Peyer's patch (tissue), 4 donors: ENCODE results near the gene ANKHD1. TPM values are rescaled to one million over a fixed set of nuclear protein-coding genes. Genes with fewer than 3 reads are reported as not detected.

Source experiments
- DNase-seq, 3 donors: peaks; one replicate each; pipeline ENCODE4 v3.0.0-alpha.2; 2017 to 2019
- H3K27ac ChIP-seq, 4 donors: fragments of 200-600 bp; sonication (generic); one replicate each; pipeline ENCODE4 v1.5.1; 2016 to 2019
- H3K27me3 ChIP-seq, 2 donors: fragments of 200-600 bp; sonication (generic); one replicate each; pipeline ENCODE4 v1.5.1; 2019
- H3K36me3 ChIP-seq, 3 donors: fragments of 200-600 bp; sonication (generic); one replicate each; pipeline ENCODE4 v1.5.1; 2016 to 2019
- H3K4me1 ChIP-seq, 4 donors: fragments of 200-600 bp; sonication (generic); one replicate each; pipeline ENCODE4 v1.5.1; 2016 to 2019
- H3K4me3 ChIP-seq, 4 donors: fragments of 200-600 bp; sonication (generic); 1 replicate in 3 of 4; 2 replicates in 1 of 4; pipeline ENCODE4 v1.5.1; 2016 to 2019; ENCODE audit warnings: mild to moderate bottlenecking in 1 of 4
- H3K9me3 ChIP-seq, 4 donors: fragments of 200-600 bp; sonication (generic); one replicate each; pipeline ENCODE4 v1.5.1; 2016 to 2019; ENCODE audit warnings: mild to moderate bottlenecking in 1 of 4
- POLR2A ChIP-seq, 2 donors: fragments of 450-650 bp; IDR thresholded peaks; one replicate each; pipeline ENCODE4 v1.5.1; 2017; ENCODE audit warnings: antibody characterized with exemption in 2 of 2, mild to moderate bottlenecking in 2 of 2, moderate library complexity in 2 of 2
- total RNA-seq, 4 donors: library from RNA; depleted of rRNA; stranded (reverse); fragments of >200 nt; gene quantifications; one replicate each; pipeline ENCODE4 v1.1.0, GENCODE V29; 2016
- TF ChIP-seq, protein P1 (sequence below), 6 experiments: fragments of 450-650 bp in 4 of 6; fragments of 200-600 bp in 2 of 6; sonication (generic) in 1 of 6; IDR thresholded peaks; one replicate each; pipeline ENCODE4 v1.5.1; 2017 to 2019; ENCODE audit warnings: antibody characterized with exemption in 6 of 6, mild to moderate bottlenecking in 3 of 6, moderate library complexity in 1 of 6

Gene ANKHD1
- total RNA-seq, 4 donors from 2014 or later, result 141 to 236 (median 211) TPM

DNA sequence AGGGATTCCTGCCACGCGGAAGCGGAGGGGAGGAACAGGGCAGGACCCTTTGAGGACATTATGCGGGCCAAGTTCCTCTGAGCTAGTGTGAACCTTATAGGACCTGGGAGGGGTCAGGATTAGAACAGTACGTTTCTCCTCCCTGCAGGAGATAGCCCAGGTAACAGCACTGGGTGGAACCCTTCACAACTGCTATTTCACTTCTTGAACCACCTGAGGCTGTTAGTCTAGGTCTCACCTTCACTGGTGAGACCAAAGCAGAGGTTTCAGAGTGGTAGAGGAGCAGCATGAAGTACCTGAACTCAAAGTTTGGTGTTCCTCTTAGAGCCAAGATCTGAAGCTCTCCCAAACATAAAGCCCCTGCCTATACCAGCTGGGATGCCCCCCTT lies 146.7 kb downstream of the ANKHD1 start:
- Histone ChIP-seq H3K9me3 (no peaks in the 10 kb centered on the region), H3K27me3 (no peaks in the 10 kb centered on the region), H3K4me3 (peak overlapping the region; percentile 46 to 65 (median 60)), H3K27ac (peak overlapping the region; percentile 92 to 99 (median 97)), H3K36me3 (peaks cover 0 to 34% (median 0%) of the 10 kb centered on the region in 3 donors), H3K4me1 (peaks cover 0 to 41% (median 6%) of the 10 kb centered on the region in 4 donors)
- TF ChIP-seq, protein P1, sequence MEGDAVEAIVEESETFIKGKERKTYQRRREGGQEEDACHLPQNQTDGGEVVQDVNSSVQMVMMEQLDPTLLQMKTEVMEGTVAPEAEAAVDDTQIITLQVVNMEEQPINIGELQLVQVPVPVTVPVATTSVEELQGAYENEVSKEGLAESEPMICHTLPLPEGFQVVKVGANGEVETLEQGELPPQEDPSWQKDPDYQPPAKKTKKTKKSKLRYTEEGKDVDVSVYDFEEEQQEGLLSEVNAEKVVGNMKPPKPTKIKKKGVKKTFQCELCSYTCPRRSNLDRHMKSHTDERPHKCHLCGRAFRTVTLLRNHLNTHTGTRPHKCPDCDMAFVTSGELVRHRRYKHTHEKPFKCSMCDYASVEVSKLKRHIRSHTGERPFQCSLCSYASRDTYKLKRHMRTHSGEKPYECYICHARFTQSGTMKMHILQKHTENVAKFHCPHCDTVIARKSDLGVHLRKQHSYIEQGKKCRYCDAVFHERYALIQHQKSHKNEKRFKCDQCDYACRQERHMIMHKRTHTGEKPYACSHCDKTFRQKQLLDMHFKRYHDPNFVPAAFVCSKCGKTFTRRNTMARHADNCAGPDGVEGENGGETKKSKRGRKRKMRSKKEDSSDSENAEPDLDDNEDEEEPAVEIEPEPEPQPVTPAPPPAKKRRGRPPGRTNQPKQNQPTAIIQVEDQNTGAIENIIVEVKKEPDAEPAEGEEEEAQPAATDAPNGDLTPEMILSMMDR (IDR thresholded peaks at IDR 0.05), result no peak
- peak; percentile 62 to 82 for TF ChIP-seq POLR2A (IDR thresholded peaks at IDR 0.05)
- DNase-seq, result peak in 1 of 3 donors; percentile 86

DNA sequence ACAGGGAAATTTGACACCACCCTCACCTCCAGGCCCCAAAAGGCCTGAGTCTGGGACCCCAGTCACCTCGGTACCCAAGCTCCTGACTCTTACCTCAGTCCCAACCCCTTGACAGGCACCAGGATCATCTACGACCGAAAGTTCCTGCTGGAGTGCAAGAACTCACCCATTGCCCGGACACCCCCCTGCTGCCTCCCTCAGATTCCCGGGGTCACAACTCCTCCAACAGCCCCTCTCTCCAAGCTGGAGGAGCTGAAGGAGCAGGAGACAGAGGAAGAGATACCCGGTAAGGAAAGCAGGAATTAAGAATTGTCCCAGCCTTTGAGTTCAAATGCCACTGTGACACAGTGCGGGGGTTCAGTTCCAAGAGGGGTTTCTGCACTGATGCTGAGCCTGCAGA lies 147.2 kb downstream of the ANKHD1 start:
- peak overlapping the region in 1 of 4 donors; percentile 64 for H3K4me3 ChIP-seq
- no peaks in the 10 kb centered on the region for H3K9me3 ChIP-seq
- H3K36me3 ChIP-seq, result peaks cover 0 to 36% (median 0%) of the 10 kb centered on the region in 3 donors
- H3K27me3 ChIP-seq, result no peaks in the 10 kb centered on the region
- TF ChIP-seq POLR2A (IDR thresholded peaks at IDR 0.05), result no peak
- TF ChIP-seq, protein P1 (IDR thresholded peaks at IDR 0.05), result no peak
- peaks cover 0 to 41% (median 6%) of the 10 kb centered on the region in 4 donors for H3K4me1 ChIP-seq
- peak in 2 of 3 donors; percentile 12 to 47 for DNase-seq
- H3K27ac ChIP-seq, result peak overlapping the region; percentile 92 to 99 (median 97)

DNA sequence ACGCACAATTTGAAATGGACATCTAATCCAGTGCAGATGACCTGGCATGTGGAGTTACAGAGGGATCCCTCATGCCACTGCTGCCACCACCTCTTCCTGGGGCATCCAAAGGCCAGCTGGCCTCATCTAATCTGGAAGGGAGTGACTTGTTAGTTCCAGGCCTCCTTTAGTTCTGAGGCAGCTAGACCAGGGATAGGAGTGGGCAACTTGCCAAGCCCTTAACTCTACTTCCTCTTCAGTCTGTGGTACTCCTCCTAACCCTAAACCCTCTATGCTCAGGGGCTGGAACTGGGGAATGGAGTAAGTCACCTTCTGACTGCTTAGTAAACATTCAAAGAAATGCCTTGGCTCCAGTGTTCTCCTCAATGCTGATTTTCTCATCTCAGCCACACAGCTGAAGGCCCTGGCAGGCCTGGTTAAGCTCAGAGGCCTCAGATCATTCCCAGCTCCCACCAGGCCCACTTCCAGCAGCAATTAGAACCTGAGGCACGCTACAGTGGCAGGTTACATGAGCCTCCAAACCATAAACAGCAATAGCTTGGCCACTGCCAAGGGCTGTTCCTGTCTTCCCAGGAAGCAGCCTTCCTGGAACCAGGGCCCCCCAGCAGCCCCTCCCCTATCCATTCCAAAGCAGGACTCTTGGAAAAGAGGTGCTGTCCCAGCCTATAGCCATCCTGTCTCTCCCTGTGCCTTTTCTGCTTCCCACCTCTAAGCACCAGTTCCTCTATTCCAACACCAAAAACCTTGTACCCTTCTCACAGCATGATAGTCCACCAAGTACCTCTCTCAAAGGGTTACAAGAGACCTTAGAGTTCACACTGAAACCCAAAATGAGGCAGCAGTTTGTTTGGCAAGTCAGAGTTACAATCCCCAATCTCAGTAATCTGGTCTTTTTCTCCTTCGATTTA lies 147.9 kb downstream of the ANKHD1 start:
- Histone ChIP-seq H3K4me3 (no peak overlapping the region), H3K4me1 (peaks cover 0 to 41% (median 6%) of the 10 kb centered on the region in 4 donors), H3K27me3 (no peaks in the 10 kb centered on the region), H3K9me3 (no peaks in the 10 kb centered on the region), H3K36me3 (peaks cover 0 to 36% (median 0%) of the 10 kb centered on the region in 3 donors), H3K27ac (peak overlapping the region; percentile 92 to 99 (median 97))
- TF ChIP-seq POLR2A (IDR thresholded peaks at IDR 0.05), result peak in 1 of 2 donors; percentile 14
- TF ChIP-seq, protein P1 (IDR thresholded peaks at IDR 0.05), result no peak
- DNase-seq, result peak in 2 of 3 donors; percentile 22 to 74

DNA sequence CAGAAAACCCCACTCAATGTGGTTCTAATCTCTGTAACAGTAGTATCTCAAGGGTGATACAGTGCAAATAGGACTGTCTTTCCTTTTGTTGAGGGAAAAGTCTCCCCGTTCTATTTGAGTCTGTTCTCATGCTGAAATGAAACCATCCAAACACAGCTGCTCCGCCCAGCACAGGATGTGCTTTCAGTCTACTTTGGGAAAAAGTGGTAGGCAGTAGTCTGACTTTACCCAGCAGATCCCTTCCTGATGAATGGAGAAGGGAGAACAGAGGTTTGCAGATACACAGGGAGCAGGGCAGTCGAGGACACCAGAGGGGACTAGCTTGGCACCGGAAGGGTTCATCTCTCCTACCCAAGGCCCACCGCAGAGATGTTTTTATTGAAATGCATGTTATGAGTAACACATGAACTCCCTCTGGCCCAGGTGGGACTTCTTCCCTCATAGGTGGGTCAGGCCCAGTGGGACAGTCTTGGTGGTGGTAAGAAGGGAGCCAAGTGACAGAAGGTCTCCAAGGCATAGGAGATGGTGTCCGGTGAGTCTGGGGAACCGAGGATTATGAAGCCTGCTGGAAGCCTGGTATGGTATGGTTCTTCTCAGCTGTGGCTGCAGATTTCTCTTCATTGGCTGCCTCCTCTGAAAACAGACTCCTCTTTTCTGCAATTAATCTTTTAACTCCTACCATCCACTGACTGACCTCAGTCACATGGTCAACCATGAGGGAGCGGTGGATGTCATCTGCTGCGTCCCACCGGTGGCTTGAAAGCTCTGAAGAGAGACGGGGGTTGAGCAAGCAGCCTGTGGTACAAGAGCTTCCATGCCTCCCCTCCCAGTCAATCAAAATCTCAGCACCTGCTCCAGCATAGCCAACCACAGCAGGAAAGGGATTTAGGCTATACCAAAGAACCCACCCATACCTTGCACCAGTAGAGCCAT lies 148.8 kb downstream of the ANKHD1 start:
- Histone ChIP-seq H3K27me3 (no peaks in the 10 kb centered on the region), H3K36me3 (peaks cover 0 to 36% (median 0%) of the 10 kb centered on the region in 3 donors), H3K4me1 (peaks cover 0 to 46% (median 6%) of the 10 kb centered on the region in 4 donors), H3K9me3 (no peaks in the 10 kb centered on the region), H3K4me3 (no peak overlapping the region), H3K27ac (peak overlapping the region in 2 of 4 donors; percentile 98 to 99)
- peak in 2 of 3 donors; percentile 10 to 42 for DNase-seq
- TF ChIP-seq POLR2A (IDR thresholded peaks at IDR 0.05), result no peak
- TF ChIP-seq, protein P1 (IDR thresholded peaks at IDR 0.05), result no peak

DNA sequence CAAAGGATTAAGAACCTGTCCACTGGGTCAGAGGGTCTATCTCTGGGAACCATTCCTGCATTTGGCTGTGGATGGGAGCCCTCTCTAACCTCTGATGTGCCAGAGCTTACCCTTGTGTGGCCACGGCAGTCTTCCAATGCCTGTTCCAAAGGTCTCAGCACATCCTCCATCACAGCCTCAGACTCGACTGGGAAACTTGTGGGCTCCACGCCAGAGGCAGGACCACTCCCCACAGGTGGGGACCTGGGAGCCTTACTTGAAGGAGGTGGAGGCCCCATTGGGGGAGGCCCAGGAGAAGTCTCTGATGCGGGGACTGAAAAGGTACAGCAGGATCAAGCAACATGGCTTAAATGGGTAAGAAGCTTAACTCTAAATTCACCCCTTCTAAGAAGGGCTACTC lies 150.2 kb downstream of the ANKHD1 start:
- no peaks in the 10 kb centered on the region for H3K27me3 ChIP-seq
- H3K27ac ChIP-seq, result no peak overlapping the region
- peaks cover 0 to 46% (median 12%) of the 10 kb centered on the region in 4 donors for H3K4me1 ChIP-seq
- H3K9me3 ChIP-seq, result no peaks in the 10 kb centered on the region
- no peak overlapping the region for H3K4me3 ChIP-seq
- DNase-seq, result peak in 2 of 3 donors; percentile 11 to 32
- no peak for TF ChIP-seq POLR2A (IDR thresholded peaks at IDR 0.05)
- TF ChIP-seq, protein P1 (IDR thresholded peaks at IDR 0.05), result no peak
- peaks cover 0 to 36% (median 0%) of the 10 kb centered on the region in 3 donors for H3K36me3 ChIP-seq
